Liver (tissue), 9 donors: ENCODE data around the gene CCDC69. TPM values are rescaled to one million over a fixed set of nuclear protein-coding genes. Genes with fewer than 3 reads are reported as not detected.

ENCODE experiments used
- DNase-seq: peaks from one replicate; pipeline ENCODE4 v3.0.0-alpha.2; 2017; ENCODE audit warnings: low spot score
- H3K27ac ChIP-seq, 2 donors: one replicate each; pipeline ENCODE4 v1.7.0; 2013; ENCODE audit warnings: inconsistent platforms in 2 of 2, low read length in 2 of 2, control low read depth in 1 of 2, low read depth in 1 of 2, mild to moderate bottlenecking in 1 of 2
- H3K27me3 ChIP-seq, 4 donors: one replicate each; pipeline versions ENCODE4 v1.6.1 to v1.7.0; 2013; ENCODE audit warnings: low read length in 3 of 4, inconsistent platforms in 1 of 4, mild to moderate bottlenecking in 1 of 4, moderate library complexity in 1 of 4; ENCODE audit not compliant: control insufficient read depth in 4 of 4, insufficient read depth in 4 of 4
- H3K36me3 ChIP-seq, 4 donors: one replicate each; pipeline versions ENCODE4 v1.6.1 to v1.7.0; 2013; ENCODE audit warnings: low read length in 3 of 4, mild to moderate bottlenecking in 3 of 4, low read depth in 1 of 4, moderate library complexity in 1 of 4; ENCODE audit not compliant: control insufficient read depth in 4 of 4, insufficient read depth in 3 of 4
- H3K4me1 ChIP-seq, 4 donors: one replicate each; pipeline versions ENCODE4 v1.6.1 to v1.7.0; 2013; ENCODE audit warnings: low read length in 3 of 4, mild to moderate bottlenecking in 3 of 4, moderate library complexity in 1 of 4; ENCODE audit not compliant: control insufficient read depth in 4 of 4, insufficient read depth in 4 of 4
- H3K4me3 ChIP-seq, 3 donors: one replicate each; pipeline versions ENCODE4 v1.6.1 to v1.7.0; 2013; ENCODE audit warnings: low read length in 3 of 3, control low read depth in 1 of 3, low read depth in 1 of 3, mild to moderate bottlenecking in 1 of 3
- H3K9ac ChIP-seq, 2 donors: one replicate each; pipeline ENCODE4 v1.7.0; 2013; ENCODE audit warnings: low read length in 2 of 2, mild to moderate bottlenecking in 2 of 2, moderate library complexity in 2 of 2, control low read depth in 1 of 2, low read depth in 1 of 2
- H3K9me3 ChIP-seq, 4 donors: one replicate each; pipeline versions ENCODE4 v1.6.1 to v1.7.0; 2013; ENCODE audit warnings: low read length in 3 of 4; ENCODE audit not compliant: control insufficient read depth in 4 of 4
- ATF3 ChIP-seq: IDR thresholded peaks from 2 replicates; pipeline ENCODE4 v1.6.1; 2016; ENCODE audit warnings: antibody characterized with exemption
- CTCF ChIP-seq: fragments of 150-350 bp; IDR thresholded peaks from 2 replicates; pipeline ENCODE4 v1.5.1; 2017; ENCODE audit warnings: improper control_type of control experiment, low read depth, low read length; ENCODE audit not compliant: missing input control
- EGR1 ChIP-seq, 2 donors: IDR thresholded peaks; 2 replicates each; pipeline ENCODE4 v1.6.1; 2016 to 2018; ENCODE audit warnings: antibody characterized with exemption in 2 of 2, low read depth in 2 of 2
- FOXA1 ChIP-seq: IDR thresholded peaks from 2 replicates; pipeline ENCODE4 v1.6.1; 2016; ENCODE audit warnings: antibody characterized with exemption
- FOXA2 ChIP-seq: IDR thresholded peaks from 2 replicates; pipeline ENCODE4 v1.6.1; 2016; ENCODE audit warnings: antibody characterized with exemption
- GABPA ChIP-seq, 2 donors: IDR thresholded peaks in 1 of 2; conservative IDR thresholded peaks in 1 of 2; 2 replicates each; pipeline ENCODE4 v1.6.1; 2016; ENCODE audit warnings: antibody characterized with exemption in 2 of 2, mild to moderate bottlenecking in 1 of 2, moderate library complexity in 1 of 2
- HNF4A ChIP-seq, 2 donors: conservative IDR thresholded peaks; 2 replicates each; pipeline ENCODE4 v1.6.1; 2016; ENCODE audit warnings: antibody characterized with exemption in 2 of 2, mild to moderate bottlenecking in 2 of 2
- HNF4G ChIP-seq: IDR thresholded peaks from 2 replicates; pipeline ENCODE4 v1.6.1; 2016; ENCODE audit warnings: antibody characterized with exemption
- JUND ChIP-seq, 2 donors: IDR thresholded peaks; 2 replicates each; pipeline ENCODE4 v1.6.1; 2016; ENCODE audit warnings: antibody characterized with exemption in 2 of 2
- NR2F2 ChIP-seq: IDR thresholded peaks from 2 replicates; pipeline ENCODE4 v1.6.1; 2016; ENCODE audit warnings: antibody characterized with exemption
- RAD21 ChIP-seq, 2 donors: IDR thresholded peaks; 2 replicates each; pipeline ENCODE4 v1.6.1; 2016; ENCODE audit warnings: antibody characterized with exemption in 2 of 2, mild to moderate bottlenecking in 2 of 2
- REST ChIP-seq: IDR thresholded peaks from 2 replicates; pipeline ENCODE4 v1.6.1; 2016; ENCODE audit warnings: antibody characterized with exemption, mild to moderate bottlenecking
- RXRA ChIP-seq, 2 donors: IDR thresholded peaks; 2 replicates each; pipeline ENCODE4 v1.6.1; 2017 to 2018; ENCODE audit warnings: antibody characterized with exemption in 2 of 2, mild to moderate bottlenecking in 1 of 2
- SP1 ChIP-seq: IDR thresholded peaks from 2 replicates; pipeline ENCODE4 v1.6.1; 2018; ENCODE audit warnings: antibody characterized with exemption, mild to moderate bottlenecking
- TAF1 ChIP-seq: conservative IDR thresholded peaks from 2 replicates; pipeline ENCODE4 v1.6.1; 2016; ENCODE audit warnings: antibody characterized with exemption, mild to moderate bottlenecking
- YY1 ChIP-seq: IDR thresholded peaks from 2 replicates; pipeline ENCODE4 v1.6.1; 2016; ENCODE audit warnings: antibody characterized with exemption, mild to moderate bottlenecking
- ZBTB33 ChIP-seq: IDR thresholded peaks from 2 replicates; pipeline ENCODE4 v1.6.1; 2016; ENCODE audit warnings: antibody characterized with exemption
- WGBS: extraction: QIAGEN DNeasy Blood & Tissue Kit; methylation state at CpG from one replicate; pipeline ENCODE4 v1.1.7; 2013; 5-methylcytosine and 5-hydroxymethylcytosine counted together
- polyA plus RNA-seq, 2 donors: library from polyadenylated mRNA; stranded (reverse) in 1 of 2; unstranded in 1 of 2; fragments of 200-250 nt in 1 of 2; fragments of >200 nt in 1 of 2; fragmentation: Nextera tagmentation in 1 of 2; extraction: Ambion mirVana in 1 of 2; gene quantifications; one replicate each; pipeline versions ENCODE4 v1.2.1 to v1.2.3, GENCODE V29; 2013 to 2015
- total RNA-seq, 2 donors: library from RNA; depleted of rRNA; stranded (reverse); fragments of >200 nt; gene quantifications; one replicate each; pipeline ENCODE4 v1.2.3, GENCODE V29; 2014
- donor health status: healthy.
- donor health status: healthy.
- donor health status: healthy.
- donor health status: healthy.
- donor health status: healthy.

The CCDC69 gene
- total and polyA plus RNA-seq, 4 donors: 11.9 to 28.6 (median 18.0) TPM

GRCh38 chr5:151164687-151165392, 59.1 kb downstream of the CCDC69 start:
- Histone ChIP-seq H3K27me3 (no peaks in the 10 kb centered on the region), H3K36me3 (no peaks in the 10 kb centered on the region), H3K9ac (no peak overlapping the region), H3K27ac (no peak overlapping the region), H3K9me3 (no peaks in the 10 kb centered on the region), H3K4me3 (no peak overlapping the region), H3K4me1 (peaks cover 0 to 15% (median 7%) of the 10 kb centered on the region in 4 donors)
- peak; percentile 76 for DNase-seq
- TF ChIP-seq JUND (IDR thresholded peaks at IDR 0.05) (peak; percentile 45 to 64), ATF3 (peak; percentile 30), RXRA (IDR thresholded peaks at IDR 0.05) (peak; percentile 28 to 42), TAF1 (no peak), HNF4G (no peak), SP1 (no peak), CTCF (peak; percentile 97), GABPA (IDR thresholded peaks at IDR 0.05 in 1 of 2, conservative IDR thresholded peaks at IDR 0.05 in 1 of 2) (no peak), YY1 (no peak), ZBTB33 (no peak), RAD21 (IDR thresholded peaks at IDR 0.05) (peak; percentile 97), NR2F2 (peak; percentile 56)
- WGBS: 30% methylated on average over 8 of the region's 8 CpGs

- Histone ChIP-seq H3K27me3 (no peaks in the 10 kb centered on the region), H3K36me3 (no peaks in the 10 kb centered on the region), H3K9me3 (no peaks in the 10 kb centered on the region), H3K9ac (no peak overlapping the region), H3K4me1 (peaks cover 2 to 22% (median 12%) of the 10 kb centered on the region in 4 donors), H3K4me3 (no peak overlapping the region), H3K27ac (no peak overlapping the region)
- 66% methylated on average over 1 of the region's 1 CpG for WGBS
- no peak for DNase-seq
- no peak for TF ChIP-seq HNF4G
- TF ChIP-seq REST: no peak
- no peak for TF ChIP-seq ZBTB33
- no peak for TF ChIP-seq FOXA2
- TF ChIP-seq HNF4A (conservative IDR thresholded peaks at IDR 0.05): no peak
- no peak for TF ChIP-seq FOXA1
- TF ChIP-seq ATF3: no peak
- TF ChIP-seq RXRA (IDR thresholded peaks at IDR 0.05): no peak
- TF ChIP-seq RAD21 (IDR thresholded peaks at IDR 0.05): no peak
- no peak for TF ChIP-seq JUND (IDR thresholded peaks at IDR 0.05)
- TF ChIP-seq GABPA (IDR thresholded peaks at IDR 0.05 in 1 of 2, conservative IDR thresholded peaks at IDR 0.05 in 1 of 2): no peak
- no peak for TF ChIP-seq EGR1 (IDR thresholded peaks at IDR 0.05; ENCODE audit: low read depth in 2 of 2)
- TF ChIP-seq NR2F2: no peak
- no peak for TF ChIP-seq YY1
Observed at GRCh38 chr5:151162776-151163175, 61.1 kb downstream of the CCDC69 start.
